Right lobe of liver (tissue), 6 donors: ENCODE results near the gene PRDM16. TPM values are rescaled to one million over a fixed set of nuclear protein-coding genes. Genes with fewer than 3 reads are reported as not detected.

Experiments
- ATAC-seq, 4 donors: fragments of 200-7000 bp; cut with Tn5 transposase; one replicate each; pipeline ENCODE4 v1.9.1; 2020; ENCODE audit warnings: mild to moderate bottlenecking in 4 of 4, moderate library complexity in 4 of 4
- DNase-seq, 3 donors: peaks; one replicate each; pipeline ENCODE4 v3.0.0-alpha.2; 2020
- H3K27ac ChIP-seq, 3 donors: fragments of 200-600 bp; one replicate each; pipeline ENCODE4 v1.8.0; 2022
- H3K27me3 ChIP-seq, 2 donors: fragments of 200-600 bp; one replicate each; pipeline ENCODE4 v1.8.0; 2022
- H3K36me3 ChIP-seq, 4 donors: fragments of 200-600 bp; sonication (generic) in 1 of 4; one replicate each; pipeline versions ENCODE4 v1.5.1 to v1.8.0; 2017 to 2022; ENCODE audit warnings: control low read depth in 1 of 4
- H3K4me1 ChIP-seq, 4 donors: fragments of 200-600 bp; sonication (generic) in 1 of 4; one replicate each; pipeline versions ENCODE4 v1.5.1 to v1.8.0; 2017 to 2022; ENCODE audit warnings: control low read depth in 1 of 4
- H3K4me3 ChIP-seq, 3 donors: fragments of 200-600 bp; one replicate each; pipeline ENCODE4 v1.8.0; 2022
- H3K9me3 ChIP-seq, 4 donors: fragments of 200-600 bp; sonication (generic) in 1 of 4; one replicate each; pipeline versions ENCODE4 v1.5.1 to v1.8.0; 2017 to 2022; ENCODE audit warnings: control low read depth in 1 of 4
- CTCF ChIP-seq, 4 donors: fragments of 200-600 bp in 3 of 4; fragments of 450-650 bp in 1 of 4; IDR thresholded peaks; one replicate each; pipeline versions ENCODE4 v1.5.1 to v1.8.0; 2016 to 2022; ENCODE audit warnings: antibody characterized with exemption in 4 of 4, mild to moderate bottlenecking in 2 of 4
- POLR2A ChIP-seq: fragments of 450-650 bp; IDR thresholded peaks from one replicate; pipeline ENCODE4 v1.6.1; 2017; ENCODE audit warnings: antibody characterized with exemption, mild to moderate bottlenecking
- WGBS: methylation state at CpG from one replicate; pipeline ENCODE4 v1.1.6; 2018; ENCODE audit warnings: low coverage, low lambda C conversion rate; ENCODE audit not compliant: insufficient coverage; ENCODE audit errors: missing lambda C conversion rate; 5-methylcytosine and 5-hydroxymethylcytosine counted together
- intact Hi-C, 2 donors: fragments of 100-400 bp; cut with DNase I; formaldehyde crosslinking; loops; one replicate each; pipeline versions ENCODE4 v1.11.2 to v1.14.1; 2022
- total RNA-seq, 6 experiments: library from RNA; depleted of rRNA in 2 of 6; stranded (reverse); fragments of >200 nt in 2 of 6; fragmentation: NEBNext Ultra II Directional in 3 of 6; extraction: Animal tissue kit (Norgen Biotek cat#: 25700) in 3 of 6; gene quantifications; one replicate each; pipeline versions ENCODE4 v1.1.0 to v1.2.4, GENCODE V29; 2016 to 2023
- donor health status: DM: no; HTN: yes; CAD: no.
- donor health status: DM: no; HTN: no; CAD: no.
- donor health status: DM: no; HTN: no; CAD: no.
- donor health status: DM: no; HTN: yes; CAD: no.
- donor health status: DM: no; HTN: yes; CAD: no.

Gene PRDM16
- total RNA-seq, 6 experiments from 2014 or later, result 0.06 to 0.75 (median 0.28) TPM

DNA sequence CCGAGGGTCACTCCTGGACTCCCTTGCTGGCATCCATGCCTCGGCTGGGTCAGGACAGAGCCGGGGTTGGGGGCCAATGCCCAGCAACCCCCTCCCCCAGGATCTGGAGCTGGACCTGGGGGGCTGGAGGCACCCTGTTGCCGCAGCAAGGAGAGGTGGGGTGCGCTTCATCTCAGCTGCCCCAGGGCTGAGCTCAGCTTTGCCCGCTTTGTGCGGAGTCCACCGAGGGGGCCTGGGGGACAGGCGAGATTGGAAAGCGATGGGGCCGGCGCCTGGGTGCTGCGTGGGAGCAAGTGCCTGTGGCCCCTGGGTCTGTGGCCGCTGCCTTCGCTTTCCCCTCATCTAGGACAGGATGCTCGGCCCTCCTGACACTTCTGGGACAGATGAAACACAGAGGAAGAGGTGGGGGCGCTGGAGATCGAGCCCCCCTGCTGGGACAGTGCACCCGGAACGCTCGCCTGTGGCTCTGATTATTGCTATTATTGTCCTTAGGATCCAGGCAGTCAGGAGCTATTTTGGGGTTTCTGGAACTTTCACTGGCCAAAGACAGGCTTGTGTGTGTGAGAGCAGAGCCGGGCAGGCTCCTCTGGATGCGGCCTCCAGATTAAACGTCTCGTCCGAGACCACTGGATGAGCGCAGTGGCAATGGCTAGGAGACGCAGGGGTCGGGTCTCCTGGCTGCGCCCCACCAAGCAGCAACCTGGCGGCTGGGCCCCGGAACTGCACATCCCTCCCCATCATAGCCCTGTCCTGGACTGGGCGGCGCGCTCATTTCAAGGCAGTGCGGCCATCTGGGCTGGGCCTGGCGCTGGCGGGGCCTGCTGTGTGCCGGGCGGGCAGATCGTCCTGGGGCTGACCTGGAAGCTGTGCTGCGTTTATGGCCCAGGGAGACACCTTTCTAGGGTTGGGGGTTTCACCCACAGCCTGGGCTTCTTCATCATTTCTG lies 13.8 kb downstream of the PRDM16 start:
- Histone ChIP-seq H3K27ac (no peak overlapping the region), H3K4me1 (no peaks in the 10 kb centered on the region), H3K27me3 (no peaks in the 10 kb centered on the region), H3K36me3 (no peaks in the 10 kb centered on the region), H3K4me3 (no peak overlapping the region), H3K9me3 (no peaks in the 10 kb centered on the region)
- intact Hi-C loops, result no loop called here
- WGBS, result 60% methylated on average over 2 of the region's 42 CpGs
- DNase-seq, result no peak
- no peak for ATAC-seq
- TF ChIP-seq CTCF (IDR thresholded peaks at IDR 0.05) (no peak), POLR2A (no peak)

GRCh38 chr1:3084154-3084553 lies 15.2 kb downstream of the PRDM16 start:
- no peak overlapping the region for H3K27ac ChIP-seq
- DNase-seq, result no peak
- no peaks in the 10 kb centered on the region for H3K36me3 ChIP-seq
- no peaks in the 10 kb centered on the region for H3K9me3 ChIP-seq
- 78% methylated on average over 3 of the region's 16 CpGs for WGBS
- H3K27me3 ChIP-seq, result no peaks in the 10 kb centered on the region
- TF ChIP-seq POLR2A, result no peak
- TF ChIP-seq CTCF (IDR thresholded peaks at IDR 0.05), result no peak
- no peaks in the 10 kb centered on the region for H3K4me1 ChIP-seq
- no peak for ATAC-seq
- no peak overlapping the region for H3K4me3 ChIP-seq
- intact Hi-C loops, result no loop called here

GRCh38 chr1:3084726-3085125 lies 15.7 kb downstream of the PRDM16 start:
- WGBS, result 67% methylated on average over 1 of the region's 12 CpGs

DNA sequence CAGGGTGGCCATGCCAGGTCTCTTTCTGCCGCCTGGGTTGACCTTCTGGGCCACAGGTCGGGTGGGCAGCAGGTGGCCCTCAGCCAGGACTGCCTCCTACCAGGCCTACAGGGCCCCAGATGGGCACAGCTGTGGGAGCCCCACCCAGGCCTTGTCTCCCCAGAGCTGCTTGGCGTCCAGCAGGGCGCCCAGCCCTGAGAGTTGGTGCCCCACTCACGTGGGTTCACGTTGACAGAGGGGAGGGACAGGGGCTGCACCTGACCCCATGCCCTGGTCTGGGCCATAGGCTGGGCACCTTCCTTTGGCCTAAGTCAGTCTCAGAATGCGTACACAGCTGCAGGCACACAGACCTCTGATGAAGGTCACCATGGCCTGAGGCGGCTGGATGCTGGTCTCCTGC lies 16.7 kb downstream of the PRDM16 start:
- no peak overlapping the region for H3K4me3 ChIP-seq
- H3K27ac ChIP-seq, result no peak overlapping the region
- H3K36me3 ChIP-seq, result no peaks in the 10 kb centered on the region
- ATAC-seq (no peak), DNase-seq (no peak)
- H3K27me3 ChIP-seq, result no peaks in the 10 kb centered on the region
- TF ChIP-seq CTCF (IDR thresholded peaks at IDR 0.05) (no peak), POLR2A (no peak)
- no peaks in the 10 kb centered on the region for H3K4me1 ChIP-seq
- intact Hi-C loops, result no loop called here
- WGBS, result no CpG with 5 or more reads among the region's 8 CpGs
- no peaks in the 10 kb centered on the region for H3K9me3 ChIP-seq

More at GRCh38 chr1:3084726-3085125, 15.7 kb downstream of the PRDM16 start:
- Histone ChIP-seq H3K4me1 (no peaks in the 10 kb centered on the region), H3K4me3 (no peak overlapping the region), H3K9me3 (no peaks in the 10 kb centered on the region), H3K36me3 (no peaks in the 10 kb centered on the region), H3K27me3 (no peaks in the 10 kb centered on the region), H3K27ac (no peak overlapping the region)
- intact Hi-C loops, result no loop called here
- TF ChIP-seq POLR2A, result no peak
- ATAC-seq (no peak), DNase-seq (no peak)

GRCh38 chr1:3086272-3086974 lies 17.4 kb downstream of the PRDM16 start:
- intact Hi-C loops, result no loop called here
- Histone ChIP-seq H3K4me3 (no peak overlapping the region), H3K27me3 (no peaks in the 10 kb centered on the region), H3K27ac (no peak overlapping the region), H3K9me3 (no peaks in the 10 kb centered on the region), H3K4me1 (no peaks in the 10 kb centered on the region), H3K36me3 (no peaks in the 10 kb centered on the region)
- DNase-seq (no peak), ATAC-seq (no peak)
- WGBS, result 74% methylated on average over 15 of the region's 26 CpGs
- no peak for TF ChIP-seq CTCF (IDR thresholded peaks at IDR 0.05)
- TF ChIP-seq POLR2A, result no peak
